Tibial nerve (tissue), 4 donors: Measurements from ENCODE around the gene PGM5.

Experiments
- EP300 ChIP-seq, 2 donors: sonication (generic); formaldehyde crosslinking; IDR thresholded peaks; one replicate each; pipeline ENCODE4 v1.6.1; 2017; ENCODE audit warnings: antibody characterized with exemption in 2 of 2, mild to moderate bottlenecking in 1 of 2
- POLR2A ChIP-seq, 2 donors: fragments of 450-650 bp; IDR thresholded peaks; one replicate each; pipeline ENCODE4 v1.6.1; 2017; ENCODE audit warnings: antibody characterized with exemption in 2 of 2, mild to moderate bottlenecking in 2 of 2, moderate library complexity in 2 of 2
- TF ChIP-seq, protein P1 (sequence below), 5 experiments: fragments of 200-600 bp in 3 of 5; fragments of 450-650 bp in 2 of 5; sonication (generic) in 3 of 5; IDR thresholded peaks; one replicate each; pipeline ENCODE4 v1.5.1; 2016 to 2019; ENCODE audit warnings: antibody characterized with exemption in 5 of 5, mild to moderate bottlenecking in 3 of 5, moderate library complexity in 2 of 5

GRCh38 chr9:68537616-68537880, 181.1 kb downstream of the PGM5 start:
- TF ChIP-seq, protein P1, sequence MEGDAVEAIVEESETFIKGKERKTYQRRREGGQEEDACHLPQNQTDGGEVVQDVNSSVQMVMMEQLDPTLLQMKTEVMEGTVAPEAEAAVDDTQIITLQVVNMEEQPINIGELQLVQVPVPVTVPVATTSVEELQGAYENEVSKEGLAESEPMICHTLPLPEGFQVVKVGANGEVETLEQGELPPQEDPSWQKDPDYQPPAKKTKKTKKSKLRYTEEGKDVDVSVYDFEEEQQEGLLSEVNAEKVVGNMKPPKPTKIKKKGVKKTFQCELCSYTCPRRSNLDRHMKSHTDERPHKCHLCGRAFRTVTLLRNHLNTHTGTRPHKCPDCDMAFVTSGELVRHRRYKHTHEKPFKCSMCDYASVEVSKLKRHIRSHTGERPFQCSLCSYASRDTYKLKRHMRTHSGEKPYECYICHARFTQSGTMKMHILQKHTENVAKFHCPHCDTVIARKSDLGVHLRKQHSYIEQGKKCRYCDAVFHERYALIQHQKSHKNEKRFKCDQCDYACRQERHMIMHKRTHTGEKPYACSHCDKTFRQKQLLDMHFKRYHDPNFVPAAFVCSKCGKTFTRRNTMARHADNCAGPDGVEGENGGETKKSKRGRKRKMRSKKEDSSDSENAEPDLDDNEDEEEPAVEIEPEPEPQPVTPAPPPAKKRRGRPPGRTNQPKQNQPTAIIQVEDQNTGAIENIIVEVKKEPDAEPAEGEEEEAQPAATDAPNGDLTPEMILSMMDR (IDR thresholded peaks at IDR 0.05), result no peak
- TF ChIP-seq POLR2A (IDR thresholded peaks at IDR 0.05) (no peak), EP300 (IDR thresholded peaks at IDR 0.05) (no peak)
